HG02970 (cell line): ENCODE results near the gene TSPOAP1.

Experiments
- ATAC-seq: cut with Tn5 transposase; IDR thresholded peaks from one replicate; pipeline ENCODE4 v1.9.1; 2021; ENCODE audit warnings: mild to moderate bottlenecking, moderate library complexity, moderate number of reproducible peaks; ENCODE audit not compliant: unreplicated experiment, low FRiP score

Gene TSPOAP1

DNA sequence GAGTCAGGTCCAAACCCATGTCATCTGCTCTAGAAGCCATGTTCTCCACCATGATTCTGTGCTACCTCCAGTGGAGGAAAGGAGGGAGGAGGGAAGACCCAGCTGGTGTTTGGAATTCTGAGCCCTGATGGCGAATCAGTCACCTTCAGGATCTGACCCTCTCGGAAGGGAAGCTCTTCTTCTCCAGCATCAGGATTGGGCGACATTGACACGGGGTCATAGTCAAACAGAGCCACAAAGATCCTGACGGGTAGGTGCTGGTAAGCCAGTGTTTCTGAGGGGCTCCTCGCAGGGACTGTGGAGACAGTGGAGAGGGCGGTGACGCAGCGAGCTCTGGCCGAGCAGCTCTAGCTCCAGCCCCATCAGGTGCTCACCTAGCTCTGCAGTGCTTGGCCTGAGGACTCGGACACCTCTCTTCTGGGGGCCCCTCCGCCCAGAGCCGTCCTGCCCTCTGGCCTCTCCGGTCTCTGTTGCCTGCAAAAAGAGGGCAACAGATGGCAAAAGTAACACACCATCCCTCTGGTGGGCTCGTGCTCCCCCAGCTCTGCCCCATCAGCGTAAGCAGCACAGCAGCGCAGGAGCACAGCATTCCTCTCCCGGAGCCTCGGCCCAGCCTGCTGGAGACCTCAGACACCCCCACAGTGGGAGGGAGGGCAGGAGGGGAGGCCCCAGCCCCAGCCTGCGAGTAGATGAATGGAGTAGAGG lies 21.0 kb downstream of the TSPOAP1 start:
- ATAC-seq, result no peak

DNA sequence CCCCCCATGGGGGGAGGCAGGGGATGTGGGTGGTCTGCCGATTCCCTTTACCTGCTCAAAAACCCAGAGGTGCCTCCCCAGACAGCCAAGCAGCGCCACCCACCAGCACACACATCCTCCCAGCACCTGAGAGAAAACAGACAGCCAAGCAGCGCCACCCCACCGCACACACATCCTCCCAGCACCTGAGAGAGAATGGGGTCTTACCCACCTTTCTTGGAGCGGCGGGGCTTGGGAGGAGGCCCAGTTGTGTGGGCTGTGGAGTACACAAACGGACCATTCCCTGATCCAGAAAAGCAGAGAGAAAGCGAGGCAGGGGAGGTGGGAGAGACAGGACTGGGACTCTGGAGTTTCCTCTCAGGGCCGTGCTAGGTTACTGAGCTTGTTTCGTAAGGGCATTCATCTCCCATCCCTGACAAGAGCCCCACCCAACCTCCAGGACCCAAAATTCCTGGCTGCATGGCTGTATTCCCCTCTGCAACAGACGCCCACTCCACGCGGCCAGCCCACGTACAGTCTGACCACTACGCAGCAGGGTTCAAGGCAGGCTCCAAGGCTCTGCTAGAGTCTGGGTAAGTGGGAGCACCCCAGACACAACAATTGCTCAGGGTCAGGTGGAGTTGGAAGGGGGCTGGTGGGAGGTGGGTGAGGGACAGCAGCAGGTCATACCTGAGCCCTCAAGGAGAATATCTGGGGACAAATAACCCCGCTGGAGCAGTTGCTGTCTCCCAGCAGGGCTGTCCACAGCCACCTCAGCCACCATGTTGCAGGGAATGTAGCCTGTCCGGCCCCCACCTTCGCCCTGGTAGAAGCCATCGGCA lies 22.3 kb downstream of the TSPOAP1 start:
- ATAC-seq, result no peak

DNA sequence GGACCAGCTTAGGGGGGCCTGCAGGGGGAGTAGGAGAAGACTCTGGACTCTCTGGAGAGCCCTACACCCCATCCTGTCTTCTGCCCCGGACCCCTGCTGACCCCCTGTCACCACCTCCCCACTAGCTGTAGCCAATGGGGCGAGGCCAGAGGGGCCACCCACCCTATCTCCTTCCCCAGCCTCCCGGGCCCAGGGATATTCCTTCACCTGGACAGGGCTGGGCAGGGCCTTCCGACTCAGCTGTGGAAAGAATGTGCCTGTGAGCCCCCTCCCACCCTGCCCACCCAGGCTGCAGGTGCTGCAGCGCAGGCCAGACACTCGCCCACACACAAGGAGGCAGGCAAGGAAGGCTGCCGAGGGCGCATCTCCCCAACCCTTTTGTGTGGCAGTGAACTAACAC lies 23.0 kb downstream of the TSPOAP1 start:
- no peak for ATAC-seq

DNA sequence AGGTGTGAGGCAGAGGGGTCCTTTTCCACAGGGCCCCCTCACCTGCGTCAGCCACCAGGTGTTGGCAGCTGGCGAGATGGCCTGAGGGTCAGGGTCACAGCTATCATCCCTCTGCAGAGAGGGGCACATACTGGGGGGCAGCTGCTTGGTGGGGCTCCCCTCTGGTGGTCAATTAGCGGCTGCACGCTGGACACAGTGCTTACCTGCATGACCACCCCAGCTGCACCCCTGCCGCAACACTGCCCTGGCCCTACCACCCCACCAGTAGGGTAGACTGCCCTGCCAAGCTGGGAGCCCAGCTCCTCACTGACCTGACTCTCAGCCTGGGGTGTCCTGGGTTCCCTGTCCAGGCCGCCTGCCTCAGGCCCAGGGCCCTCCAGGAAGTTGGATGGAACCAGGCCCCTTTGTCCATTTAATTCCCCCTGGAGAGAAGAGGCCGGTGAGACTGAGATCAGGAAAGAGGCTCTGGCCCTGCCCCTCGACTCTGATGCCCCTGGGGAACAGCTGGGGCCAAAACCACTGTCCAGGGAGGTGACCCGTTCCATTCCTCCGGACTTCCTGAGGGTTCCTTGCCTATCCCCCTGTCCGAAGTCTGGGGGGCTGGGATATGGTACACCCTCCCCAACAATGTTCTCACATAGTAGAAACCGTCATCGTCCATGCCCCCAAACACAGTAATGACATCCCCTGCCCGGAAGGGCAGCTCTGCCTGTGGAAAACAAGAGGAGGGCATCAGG lies 23.7 kb downstream of the TSPOAP1 start:
- no peak for ATAC-seq

DNA sequence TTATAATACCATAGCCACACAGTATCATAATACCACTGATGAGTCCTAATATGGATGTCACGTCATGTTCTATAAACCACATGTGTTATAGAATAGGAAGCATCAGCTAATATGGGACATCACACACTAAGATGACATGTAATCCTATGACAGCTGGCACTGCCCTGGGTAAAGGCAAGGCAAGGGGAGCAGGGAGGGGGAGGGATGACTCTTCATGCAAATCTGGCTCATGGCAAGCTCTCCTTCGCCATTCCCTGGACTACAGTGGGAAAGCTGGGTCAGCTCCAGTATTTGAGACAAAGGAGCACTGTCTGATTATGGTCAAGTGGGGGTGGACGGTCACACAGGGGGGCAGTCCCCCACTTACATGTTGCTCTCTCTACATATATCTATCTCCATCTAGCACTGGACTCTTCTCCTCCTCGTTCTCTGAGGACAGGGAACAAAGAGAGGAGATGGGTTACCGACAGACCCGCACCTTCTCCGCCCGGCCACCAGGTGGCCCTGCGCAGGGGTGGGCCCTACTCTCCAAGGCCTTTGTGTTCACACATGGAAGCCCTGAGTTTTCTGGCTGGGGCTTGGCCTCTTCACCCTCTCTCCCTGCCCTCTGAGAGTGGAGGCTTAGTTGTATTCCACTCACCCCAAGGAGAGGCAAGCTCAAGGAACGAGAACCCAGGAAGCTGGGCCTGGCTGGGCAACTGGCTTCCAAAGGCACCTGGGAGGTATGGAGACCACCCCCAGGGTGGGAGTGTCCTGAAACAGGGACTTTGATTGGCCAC lies 24.4 kb downstream of the TSPOAP1 start:
- ATAC-seq, result no peak

DNA sequence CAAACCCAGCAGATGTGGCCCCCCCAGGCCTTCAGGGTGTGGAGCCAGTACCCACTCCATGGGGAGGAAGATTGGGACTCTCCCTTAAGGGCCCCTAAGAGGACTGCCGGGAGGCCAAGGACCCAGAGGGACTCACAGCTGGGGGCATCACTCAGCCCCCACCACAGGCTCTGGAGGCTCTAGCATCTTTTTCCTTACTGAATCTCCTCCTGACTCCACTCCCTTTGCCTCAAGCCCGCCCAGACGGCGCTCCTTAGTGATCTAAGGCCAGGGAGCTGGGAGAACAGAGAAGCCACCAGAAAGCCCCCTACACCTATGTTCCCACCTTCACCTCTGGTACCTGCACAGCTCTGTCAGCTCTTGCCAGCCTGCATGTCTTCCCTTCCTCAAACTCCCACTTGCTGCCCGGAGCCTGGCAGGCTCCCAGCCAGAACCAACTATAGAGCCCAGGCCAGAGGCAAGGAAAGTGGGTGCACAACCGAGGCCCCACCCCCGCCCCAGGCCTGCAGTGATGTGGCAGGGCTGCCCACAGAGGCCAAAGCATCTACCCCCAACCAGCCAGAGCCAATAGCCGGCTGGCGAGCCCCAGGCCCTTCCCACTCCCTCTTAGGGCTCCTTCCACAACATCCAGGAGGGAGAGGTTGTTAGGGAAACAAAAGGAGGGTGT lies 25.5 kb downstream of the TSPOAP1 start:
- no peak for ATAC-seq

DNA sequence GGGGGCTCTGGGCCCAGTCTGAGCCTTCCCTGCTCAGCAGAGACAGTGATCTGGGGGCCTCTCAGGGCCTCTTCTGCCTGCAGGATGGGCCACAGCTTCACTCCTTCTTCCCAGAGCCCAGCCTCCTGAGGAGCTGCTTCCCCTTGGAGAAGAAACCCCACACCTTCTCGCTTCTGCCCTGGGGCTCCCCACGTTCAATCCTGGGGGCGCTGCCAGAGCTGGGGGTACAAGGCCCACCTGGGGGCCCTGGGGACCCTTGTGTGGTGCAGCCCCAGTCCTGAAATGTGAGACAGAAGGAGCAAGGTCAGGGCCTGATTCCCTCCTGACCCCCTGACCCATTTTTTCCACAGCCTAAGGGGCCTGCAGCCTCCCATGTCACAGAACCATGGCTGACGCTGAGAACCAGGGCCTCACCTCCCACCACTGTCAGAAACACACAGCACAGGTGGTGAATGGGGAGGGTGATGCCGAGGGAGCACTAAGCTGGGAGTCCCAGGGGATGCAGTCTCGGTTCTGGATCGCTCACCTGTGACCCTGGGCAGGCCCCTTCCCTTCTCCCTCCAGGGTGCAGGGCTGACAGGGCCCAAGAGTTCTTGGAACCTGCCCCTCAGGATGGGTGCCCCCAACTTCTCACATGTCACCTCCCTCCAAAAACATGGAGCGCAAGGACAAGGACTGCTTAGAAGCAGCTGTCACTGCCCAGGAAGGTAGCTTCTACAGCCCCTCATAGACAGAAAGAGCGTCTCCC lies 26.2 kb downstream of the TSPOAP1 start:
- ATAC-seq, result no peak

DNA sequence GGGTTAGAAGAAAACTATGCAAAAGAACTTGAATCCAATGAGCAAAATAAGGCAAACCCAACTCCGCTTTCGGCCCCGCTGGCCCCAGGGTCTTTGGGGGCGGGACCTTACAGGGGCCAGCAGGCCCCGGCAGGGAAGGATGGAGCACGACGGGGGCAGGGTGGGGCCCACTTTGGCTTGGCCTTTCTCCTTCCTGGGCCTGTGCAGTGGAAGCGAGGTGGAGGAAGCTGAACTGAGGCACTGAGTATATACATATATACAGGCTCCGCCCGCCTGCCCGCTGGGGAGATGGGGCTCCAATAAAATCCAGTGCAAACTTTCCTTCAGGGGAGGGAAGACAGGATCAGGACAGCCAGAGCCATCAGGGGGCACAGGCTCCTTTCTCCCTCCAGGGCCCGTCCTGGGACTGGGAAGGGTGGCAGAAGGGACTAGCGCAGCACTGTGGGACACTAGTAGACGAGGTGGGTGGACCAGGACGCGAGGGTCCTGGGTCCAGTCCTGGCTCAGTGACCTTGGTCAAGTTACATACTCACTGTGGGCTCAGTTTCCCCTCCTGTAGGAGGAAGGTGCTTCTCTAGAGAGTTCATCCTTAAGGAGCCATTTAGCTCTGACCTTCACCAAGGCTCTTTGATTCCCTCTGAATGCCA lies 27.0 kb downstream of the TSPOAP1 start:
- ATAC-seq, result no peak

DNA sequence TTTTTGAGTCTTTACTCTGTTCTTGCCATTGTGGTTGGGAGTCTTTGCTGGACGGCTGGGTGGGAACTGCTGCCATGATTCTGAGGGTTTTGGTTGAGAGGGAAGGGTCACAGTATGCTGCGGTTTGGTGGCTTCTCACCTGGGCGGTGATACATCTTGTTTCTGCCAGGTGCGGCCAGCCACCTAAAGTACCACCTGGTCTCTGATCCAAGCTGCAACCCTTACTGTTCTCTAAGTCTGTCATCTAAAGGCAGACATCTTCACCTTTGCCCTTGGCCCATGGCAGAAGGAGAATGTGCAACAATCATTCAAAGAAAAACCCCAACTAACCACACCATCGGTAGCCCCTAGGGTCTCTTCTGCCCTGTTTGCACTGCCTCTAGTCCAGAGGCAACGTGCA lies 28.3 kb downstream of the TSPOAP1 start:
- ATAC-seq, result no peak

DNA sequence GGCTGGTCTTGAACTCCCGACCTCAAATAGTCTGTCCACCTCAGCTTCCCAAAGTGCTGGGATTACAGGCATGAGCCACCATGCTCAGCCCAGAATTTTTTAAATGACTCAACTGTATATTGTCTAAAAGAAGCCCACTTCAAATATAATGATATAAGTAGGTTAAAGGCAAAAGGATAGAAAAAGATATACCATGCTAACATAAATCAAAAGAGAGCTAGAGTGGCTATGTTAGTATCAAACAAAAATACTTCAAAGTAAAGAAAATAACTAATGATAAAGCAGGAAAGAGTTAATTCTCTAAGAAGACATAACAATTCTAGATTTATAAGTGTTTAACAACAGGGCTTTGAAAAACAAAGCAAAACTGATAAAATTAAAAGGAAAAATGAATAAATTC lies 34.6 kb downstream of the TSPOAP1 start:
- ATAC-seq, result no peak

DNA sequence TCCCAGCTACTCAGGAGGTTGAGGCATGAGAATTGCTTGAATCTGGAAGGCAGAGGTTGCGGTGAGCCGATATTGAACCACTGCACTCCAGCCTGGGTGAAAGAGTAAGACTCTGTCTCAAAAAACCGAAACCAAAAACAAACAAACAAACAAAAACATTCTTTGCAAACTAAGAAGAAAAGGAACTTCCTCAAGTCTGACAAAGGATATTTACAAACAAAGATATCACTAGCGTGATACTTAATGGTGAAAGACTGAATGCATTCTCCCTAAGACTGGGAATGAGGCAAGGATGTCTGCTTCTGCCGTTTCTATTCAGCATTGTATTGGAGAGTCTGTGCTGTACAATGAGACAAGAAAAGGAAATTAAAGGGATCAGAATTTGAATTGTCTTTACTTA lies 37.3 kb downstream of the TSPOAP1 start:
- no peak for ATAC-seq

DNA sequence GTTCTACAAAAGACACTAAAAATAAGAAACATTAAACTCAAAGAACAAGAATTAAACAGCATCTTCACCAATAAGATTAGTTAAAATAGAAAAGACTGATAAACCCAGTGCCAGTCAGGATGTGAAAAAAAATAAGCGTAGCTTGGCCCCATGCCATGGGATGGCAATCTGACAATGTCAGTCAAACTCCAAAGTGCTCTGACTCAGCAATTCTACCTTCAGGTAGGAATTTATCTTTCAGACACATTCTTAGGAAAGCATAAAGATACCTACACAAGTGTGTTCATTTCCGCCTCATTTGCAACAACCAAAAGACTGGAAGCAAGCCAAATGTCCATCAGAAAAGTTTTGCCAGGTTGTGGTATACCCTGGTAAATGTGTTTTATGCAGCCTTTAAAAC lies 38.7 kb downstream of the TSPOAP1 start:
- no peak for ATAC-seq

DNA sequence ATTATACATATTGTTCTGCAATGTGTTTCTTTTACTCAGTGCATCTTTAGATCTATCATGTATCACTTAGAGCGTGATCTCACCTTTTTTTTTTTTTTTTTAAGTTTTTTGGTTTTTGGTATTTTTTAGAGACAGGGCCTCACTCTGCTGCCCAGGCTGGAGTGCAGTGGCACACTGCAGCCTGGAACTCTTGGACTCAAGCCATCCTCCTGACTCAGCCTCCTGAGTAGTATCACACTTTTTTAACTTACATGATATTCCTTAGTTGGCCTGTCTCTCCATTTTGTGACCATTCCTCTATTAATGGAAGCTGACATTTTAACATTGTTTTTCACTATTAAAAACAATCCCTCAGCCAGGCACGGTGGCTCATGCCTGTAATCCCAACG lies 43.2 kb downstream of the TSPOAP1 start:
- no peak for ATAC-seq

DNA sequence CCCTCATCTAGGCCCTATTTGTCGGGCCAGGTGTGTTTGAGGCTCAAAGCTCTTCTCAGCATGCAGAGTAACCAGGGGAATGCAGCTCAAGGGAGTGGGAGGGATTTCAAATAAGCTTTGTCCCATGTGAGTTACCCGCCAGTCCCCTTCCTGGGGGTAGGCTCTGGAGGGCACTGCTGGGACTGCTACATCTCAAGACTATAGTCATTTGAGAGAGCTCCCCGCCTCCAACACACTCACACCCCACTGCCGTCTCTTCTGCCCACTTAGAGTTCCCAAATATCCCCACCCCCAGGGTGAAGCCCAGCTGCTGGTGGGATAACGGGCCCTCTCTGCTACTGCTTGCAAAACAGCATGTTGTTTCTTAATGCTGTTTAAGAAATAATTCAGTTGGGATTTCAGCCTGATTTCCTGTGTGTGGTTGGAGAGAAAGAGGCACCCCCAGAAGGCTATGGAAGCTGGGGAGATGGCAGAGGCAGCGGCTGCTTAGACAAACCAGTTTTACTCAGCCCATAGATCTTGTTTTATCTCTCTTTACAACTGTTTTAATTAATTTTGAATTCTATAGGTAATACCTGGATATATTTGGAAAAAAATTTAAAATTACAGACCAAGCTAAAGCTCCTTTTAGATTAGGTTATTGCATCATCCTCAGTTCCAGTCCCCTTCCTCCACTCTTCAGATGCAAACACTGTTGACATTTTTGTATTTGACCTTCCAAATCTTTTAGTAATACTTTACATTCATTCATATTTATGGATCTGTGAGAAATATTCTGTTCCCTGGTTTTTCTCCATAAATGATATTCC lies 43.8 kb downstream of the TSPOAP1 start:
- ATAC-seq, result no peak

DNA sequence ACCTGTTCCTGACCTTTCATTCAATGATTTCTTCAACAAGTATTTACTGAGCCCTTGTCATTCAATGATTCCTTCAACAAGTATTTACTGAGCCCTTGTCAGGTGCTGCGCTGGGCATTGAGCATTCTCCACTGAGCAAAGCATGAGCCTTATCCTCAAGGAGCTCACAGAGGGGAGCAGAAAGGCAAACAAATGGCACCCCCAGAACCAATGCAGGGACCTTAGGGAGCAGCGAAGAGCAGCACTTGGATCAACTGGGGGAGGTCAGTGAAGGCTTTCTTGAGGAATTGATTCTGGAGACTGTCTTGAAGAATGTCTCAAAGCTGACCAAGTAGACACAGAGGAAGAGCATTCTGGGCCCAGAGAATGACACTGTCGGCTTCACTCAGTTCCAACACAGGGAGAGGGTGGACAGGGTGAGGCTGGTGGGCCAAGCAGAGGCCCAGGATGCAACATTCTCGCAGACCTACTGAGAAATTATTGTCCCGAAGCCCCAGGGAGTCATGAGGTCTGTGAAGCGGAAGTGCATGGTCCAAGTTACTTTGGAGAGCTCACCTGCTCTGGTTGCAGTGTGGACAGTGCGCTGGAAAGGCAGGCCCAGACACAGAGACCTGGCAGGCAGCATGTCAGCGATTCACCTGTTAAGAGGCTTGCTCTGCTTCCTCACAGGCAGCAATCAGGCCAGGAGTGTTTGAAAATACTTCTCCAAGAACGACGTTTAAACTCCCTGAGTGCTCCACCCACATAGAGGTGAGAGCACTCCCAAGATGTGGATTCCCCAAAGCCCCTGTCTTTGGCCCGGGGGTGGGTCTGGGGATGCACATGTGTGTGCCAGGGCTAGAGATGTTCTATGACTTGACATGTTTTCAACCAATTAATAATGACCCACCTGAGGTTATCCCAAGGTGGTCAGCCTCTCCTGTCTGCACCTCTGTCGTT lies 44.7 kb downstream of the TSPOAP1 start:
- ATAC-seq, result no peak

DNA sequence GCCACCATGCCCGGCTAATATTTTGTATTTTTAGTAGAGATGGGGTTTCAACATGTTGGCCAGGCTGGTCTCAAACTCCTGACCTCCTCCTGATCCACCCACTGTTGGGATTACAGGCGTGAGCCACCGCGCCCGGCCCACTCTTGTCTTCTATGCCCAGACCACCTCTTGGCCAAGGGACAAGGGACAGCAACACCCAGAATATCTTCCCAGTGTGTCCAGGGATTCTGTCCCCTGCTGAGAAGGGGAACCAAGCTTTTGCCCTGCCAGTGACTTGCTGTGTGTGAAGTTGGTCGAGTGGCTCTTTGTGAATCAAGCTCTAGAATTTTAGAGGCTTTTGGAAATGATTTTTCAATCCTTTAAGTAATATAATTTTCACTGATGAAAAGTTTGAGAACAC lies 46.2 kb downstream of the TSPOAP1 start:
- ATAC-seq, result no peak

DNA sequence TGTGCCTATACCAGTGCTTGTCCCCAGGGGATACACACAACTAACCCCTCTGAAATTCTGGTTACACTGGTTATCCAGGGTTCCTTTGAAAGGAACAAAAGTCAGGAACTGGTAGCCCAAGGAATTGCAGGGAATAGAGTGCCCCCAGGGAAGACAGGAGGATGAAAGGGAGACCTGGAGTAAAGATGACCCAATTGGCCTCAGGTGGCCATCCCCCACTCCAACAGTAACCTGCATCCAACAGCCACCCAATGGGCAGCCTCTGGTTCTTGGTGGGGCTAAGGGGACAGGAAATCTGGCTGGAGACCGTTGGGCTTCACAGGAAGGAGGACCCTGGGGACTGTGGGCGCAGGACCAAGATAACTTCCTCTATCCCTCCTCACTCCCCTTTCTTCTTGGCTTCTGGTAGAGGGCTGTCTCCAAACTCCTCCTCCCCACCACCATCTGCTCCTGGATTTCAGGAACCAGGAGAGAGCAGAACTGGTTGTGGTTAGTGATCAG lies 47.0 kb downstream of the TSPOAP1 start:
- no peak for ATAC-seq
